ENCODE data around the gene RNF181. TPM values are rescaled to one million over a fixed set of nuclear protein-coding genes. Genes with fewer than 3 reads are reported as not detected.
"Not testable (repeated sequence)": the region's sequence is repeated elsewhere in the genome, so short reads cannot be mapped to it uniquely, and the experiment has no call there.

Gene RNF181
- total RNA-seq, 1 donor from 2014 or later: 208 TPM

DNA sequence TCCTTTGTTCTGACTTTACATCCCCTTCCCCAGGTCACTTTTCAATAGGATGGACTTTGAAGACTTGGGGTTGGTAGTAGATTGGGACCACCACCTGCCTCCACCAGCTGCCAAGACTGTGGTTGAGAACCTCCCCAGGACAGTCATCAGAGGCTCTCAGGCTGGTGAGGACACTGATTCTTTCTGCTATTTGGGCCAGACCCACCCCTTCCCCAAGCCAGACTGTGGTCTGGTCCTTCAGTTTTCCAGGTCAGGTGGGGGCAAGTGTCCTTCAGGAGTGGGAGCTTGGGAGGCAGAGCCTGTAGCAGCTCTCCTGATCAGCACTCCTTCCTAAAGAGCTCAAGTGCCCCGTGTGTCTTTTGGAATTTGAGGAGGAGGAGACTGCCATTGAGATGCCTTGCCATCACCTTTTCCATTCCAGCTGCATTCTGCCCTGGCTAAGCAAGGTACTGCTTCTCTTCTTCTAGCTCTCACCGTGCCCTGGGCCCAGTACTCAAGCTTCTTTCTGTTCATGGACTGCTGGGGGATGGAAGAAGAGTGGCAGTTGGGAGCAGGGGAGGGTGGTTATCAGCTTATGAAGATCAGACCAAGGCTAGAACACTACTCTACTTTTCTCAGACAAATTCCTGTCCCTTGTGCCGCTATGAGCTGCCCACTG is 1.1 kb downstream of the RNF181 start:
- no peak for DNase-seq

DNA sequence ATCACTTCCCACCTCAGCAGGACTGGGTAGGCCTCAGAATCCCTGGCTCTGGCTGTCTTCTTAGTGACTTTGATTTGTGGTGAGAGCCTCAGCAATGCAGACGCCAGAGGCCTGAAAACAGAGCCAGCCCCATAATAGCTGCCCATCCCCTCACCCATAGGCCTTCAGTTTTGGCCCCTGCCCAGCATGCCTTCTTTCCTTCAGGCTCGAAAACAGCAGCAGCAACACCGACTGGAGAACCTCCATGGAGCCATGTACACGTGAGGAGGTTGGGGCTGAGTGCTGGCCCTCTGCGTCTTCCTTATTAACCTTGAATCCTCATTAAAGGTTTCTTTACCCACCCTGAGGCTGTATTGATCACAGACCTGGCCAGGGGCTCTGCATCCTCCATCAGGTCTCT is 1.7 kb downstream of the RNF181 start:
- DNase-seq: no peak

DNA sequence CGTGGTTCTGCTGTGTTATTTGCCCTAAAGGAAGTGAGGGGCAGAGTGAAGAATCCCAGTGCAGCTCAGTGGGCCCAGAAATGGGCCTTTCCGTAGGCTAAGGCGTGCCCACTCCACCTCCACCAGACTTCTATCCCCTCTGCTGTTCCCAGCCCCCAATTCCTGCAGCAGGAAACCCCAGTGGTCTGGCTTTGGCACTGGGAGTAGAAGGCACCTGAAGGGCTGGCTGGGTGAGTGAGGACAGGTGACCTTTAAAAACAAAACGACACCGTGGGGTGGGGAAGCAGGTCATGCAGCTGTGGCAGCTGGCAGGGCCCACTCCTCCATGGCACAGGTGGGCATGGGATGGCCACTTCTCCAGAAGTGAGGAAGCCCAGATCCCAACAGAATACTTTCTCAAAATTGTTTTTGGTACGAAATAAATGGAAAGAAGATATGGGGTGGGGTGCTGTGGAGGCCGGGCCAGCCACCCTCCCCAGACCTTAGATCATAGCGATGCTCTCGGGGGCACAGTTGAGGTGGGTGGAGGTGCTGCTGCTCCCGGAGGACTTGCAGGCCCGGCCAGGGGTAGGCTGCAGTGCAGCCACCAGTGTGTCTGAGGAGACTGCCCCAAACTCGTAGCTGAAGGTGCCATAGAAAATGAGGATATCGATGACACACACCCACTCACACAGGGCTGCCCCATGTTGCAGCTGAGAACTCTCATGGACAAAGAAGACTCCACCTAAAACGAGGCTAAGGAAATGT is 3.2 kb downstream of the RNF181 start:
- no peak for DNase-seq

DNA sequence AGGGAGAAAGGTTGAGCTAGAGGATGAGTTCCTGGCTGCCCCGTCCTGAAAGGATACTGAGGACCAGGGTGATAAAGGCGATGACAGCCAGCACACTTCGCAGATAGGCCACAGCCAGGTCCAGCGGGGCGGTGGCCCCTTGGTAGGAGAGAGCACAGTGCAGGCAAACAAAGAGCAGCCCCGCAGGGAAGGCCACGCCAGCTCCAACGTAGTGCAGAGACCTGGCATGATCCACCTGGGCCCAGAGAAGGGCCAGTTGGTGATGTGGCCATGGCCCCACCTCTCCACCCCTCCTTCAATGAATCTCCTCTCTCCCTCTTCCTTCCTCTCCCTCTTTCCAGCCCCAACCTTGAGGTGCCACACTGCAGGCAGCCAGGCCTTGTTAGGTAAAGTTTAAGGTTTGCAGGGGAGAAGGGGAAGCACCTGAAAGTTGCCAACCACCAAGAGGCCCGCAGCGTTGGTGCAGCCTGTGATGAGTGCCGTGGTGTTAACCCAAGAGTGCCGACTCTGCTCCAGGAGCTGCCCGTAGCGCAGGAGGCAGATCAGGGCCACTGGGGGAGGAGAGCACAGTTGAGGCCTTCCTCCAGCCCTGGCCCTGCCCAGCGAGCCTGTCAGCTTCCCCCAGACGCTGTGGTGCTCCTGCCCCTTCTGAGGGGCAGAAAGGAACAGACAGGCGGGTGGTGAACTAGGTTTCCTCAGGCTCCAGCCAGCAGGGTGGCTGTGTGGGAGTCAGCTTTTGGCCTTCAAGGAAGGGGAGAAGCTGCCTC is 4.1 kb downstream of the RNF181 start:
- DNase-seq: no peak

DNA sequence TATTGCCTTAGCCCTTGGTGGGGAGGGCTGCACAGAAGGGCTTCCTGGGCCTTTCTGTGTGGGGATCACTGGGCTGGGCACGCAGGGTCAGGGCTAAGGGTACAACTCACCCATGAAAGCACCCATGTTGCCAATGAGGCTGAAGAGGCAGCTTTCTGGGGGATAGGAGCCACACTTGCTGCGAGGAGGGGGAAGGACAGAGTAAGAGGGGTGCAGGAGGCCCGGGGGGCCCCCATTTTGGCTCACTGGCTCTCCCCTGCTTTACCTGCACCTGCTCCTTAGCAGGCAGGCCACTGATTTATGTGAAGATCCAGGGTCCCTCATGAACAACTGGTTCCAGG is 4.7 kb downstream of the RNF181 start:
- DNase-seq: no peak

DNA sequence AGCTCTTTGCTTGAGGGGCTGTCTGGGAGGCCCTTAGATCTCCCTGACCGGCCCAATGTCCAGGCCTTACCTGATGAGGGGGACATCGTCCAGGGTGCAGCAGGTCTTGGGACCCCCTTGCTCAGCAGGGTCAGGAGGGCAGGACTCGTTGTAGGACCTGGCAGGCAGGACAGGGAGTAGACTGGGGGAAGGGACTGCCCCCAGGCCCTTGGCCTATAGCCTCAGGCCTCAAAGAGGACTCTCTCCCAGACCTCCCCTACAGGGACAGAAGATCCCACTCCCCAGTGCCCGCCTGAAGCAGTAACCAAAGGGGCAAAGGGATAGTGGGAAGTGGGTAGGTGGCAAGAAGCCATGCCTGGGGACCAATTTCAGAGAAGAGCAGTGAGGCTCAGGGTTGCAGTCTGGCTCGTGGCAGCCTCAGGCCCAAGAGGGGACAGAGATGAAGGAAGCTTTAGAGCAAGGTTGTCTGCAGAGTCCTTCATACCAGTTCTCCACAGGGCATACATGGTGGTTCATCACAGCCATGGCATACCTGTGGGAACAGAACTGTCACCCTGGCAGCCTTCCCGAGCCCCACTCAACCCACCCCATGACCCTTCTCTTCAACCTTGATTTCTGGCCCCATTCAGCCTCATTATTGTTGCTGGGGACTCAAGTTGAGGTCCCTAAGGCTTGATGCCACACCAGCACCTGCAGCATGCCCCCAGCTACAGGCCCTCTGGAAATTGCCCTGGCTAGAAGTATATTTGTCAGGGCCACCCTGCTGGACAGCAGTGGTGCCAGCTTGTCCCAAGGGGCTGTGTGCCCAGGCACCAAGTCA is 5.6 kb downstream of the RNF181 start:
- DNase-seq: no peak

DNA sequence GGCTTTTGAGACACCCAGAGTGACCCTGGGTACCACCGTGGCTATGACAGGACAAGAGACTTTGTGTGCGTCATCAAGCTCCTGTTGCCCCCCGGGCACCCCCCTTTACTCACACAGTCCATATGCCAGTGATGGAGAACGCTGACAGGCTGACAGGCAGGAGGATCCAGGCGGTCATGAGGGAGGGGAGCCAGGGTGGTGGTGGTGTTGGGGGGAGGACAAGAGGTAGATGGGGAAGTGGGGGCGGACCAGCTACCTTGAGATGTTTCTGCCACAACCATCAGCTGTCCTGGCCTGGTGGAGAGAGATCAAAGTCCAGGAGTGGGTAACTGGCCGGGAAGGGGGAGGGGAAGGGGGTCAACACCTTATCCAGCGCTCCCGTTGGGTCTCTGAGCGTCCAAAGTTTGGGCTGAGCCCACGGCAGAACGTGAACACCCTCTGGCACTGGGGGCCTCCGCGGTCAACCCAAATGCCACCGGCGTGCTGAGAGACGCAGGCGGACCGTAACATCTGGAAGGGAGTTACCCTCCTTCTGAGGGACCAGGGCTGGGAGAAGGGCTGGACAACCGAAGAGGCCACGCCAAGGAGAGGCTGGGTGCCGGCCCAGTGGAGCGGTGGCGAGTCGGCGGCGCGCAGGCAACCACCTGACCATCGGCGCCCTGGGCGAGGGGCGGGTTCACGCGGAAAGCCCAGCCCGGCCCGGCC is 6.4 kb downstream of the RNF181 start:
- DNase-seq: peak; percentile 58

DNA sequence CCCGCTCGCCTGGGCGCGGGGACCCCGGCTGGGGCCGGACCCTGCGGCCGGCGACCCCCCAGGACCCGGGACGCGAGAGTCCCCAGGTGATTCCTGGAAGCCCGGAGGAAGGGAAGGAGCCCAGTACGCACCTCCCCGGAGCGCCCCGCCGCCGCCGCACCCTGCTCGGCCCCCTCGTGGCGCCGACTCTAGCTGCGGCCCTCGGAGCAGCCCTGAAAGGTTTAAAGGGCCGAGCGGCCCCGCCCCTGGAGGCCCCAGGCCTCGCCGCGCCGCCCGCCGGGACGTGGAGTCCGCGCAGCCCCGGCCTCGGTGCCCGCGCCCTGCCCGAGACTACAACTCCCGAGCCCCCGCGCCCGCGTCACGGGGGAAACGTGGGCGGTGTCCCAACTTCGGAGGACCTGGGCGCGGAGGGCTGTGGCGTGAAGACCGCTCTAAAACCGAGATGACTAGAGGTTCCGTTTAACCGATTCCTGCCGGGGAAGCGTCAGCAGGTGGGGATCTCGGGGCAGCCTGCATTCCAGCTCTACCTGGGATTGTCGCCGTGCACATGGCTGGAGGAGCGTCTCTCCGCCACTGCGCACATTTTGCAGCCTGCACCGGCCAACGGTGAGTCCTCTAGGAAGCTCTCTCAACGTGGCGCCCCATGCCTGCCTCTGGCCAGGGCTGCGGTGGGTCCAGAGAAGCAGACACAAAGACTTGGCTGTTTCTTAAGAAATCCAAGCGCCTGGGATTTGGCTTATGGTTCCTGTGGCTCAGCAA is 7.1 kb downstream of the RNF181 start, which contains the start of gene TMEM150A:
TMEM150A (minus strand) TSS at position 223 of the 759 bp plus-strand sequence. CDS start 750 bp downstream, outside the sequence.
- DNase-seq: peak; percentile 92

DNA sequence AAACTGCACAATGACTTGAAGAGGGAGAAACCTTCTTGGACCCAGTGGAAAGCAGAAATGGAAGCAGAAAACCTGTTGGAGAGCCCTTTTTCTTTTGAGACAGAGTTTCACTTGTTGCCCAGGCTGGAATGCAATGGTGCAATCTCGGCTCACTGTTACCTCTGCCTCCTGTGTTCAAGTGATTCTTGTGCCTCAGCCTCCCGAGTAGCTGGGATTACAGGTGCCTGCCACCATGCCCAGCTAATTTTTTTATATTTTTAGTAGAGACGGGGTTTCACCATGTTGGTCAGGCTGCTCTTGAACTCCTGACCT is 8.5 kb downstream of the RNF181 start:
- DNase-seq: not testable (repeated sequence)

DNA sequence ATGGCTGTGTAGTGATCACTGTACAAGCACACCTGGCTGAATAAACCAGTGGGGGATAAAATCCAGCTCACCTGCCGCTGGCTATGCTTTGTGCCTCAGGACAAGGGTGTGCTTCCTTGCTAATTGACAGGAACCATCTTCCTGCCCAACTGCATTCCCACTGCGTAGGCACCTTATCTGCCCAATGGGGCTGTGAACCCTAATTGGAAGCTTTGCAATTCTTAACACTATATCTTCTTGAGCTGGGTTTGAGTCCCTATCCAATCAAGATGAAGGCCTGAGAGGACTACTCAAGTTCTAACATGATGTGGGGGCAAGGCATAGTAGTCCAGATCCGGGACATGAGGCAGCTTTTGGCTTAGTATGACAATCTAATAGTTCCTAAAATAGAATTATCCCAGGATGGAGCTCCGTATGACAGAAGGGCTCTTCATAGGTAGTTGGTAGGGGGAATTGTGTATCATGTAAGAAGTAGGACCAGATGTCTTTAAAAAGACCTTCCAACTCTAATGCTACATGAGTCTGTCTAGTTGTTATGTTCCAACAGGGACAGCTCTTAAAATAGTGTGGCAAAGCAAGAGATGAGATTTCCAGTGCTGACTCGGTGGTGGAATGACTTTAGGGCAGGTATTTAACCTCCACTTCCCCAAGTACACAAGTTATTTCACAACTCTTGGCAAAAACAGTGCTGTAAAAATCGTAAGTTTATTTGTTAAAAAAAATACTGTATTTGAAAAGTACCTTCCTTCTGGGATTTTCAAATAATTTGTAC is 9.2 kb downstream of the RNF181 start:
- DNase-seq: no peak

DNA sequence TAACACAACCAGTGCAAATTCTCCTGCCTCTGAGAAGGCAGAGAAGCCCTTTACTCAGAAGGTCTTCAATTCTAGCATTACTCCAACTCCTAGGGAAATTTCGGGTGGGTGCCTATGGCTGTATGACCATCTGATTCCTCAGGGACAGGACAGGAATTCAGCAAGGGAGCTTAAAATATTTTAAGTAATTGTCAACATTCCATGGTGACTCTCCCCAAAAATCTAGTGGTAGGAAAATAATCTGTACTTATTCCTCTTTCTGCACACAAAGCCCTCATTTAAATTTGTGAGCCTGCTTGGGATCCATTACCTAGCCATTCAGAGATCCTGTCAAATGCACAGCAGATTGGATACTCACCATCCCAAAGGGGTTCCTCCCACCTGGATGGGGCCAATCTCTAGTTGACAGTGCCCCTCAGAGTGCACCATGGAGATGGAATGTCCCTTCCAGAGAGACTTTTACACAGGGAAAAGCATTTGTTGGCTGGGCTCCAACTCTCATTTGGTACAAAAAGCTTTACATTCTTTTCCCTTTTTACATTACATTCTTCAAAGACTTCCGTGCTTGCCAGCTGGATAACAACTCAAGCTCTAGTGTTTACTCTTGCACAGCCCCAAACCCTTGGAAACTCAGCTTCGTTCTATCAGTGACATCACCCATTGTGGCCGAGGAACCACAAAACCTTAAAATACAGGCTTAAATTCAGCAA is 10.0 kb downstream of the RNF181 start:
- peak; percentile 71 for DNase-seq

DNA sequence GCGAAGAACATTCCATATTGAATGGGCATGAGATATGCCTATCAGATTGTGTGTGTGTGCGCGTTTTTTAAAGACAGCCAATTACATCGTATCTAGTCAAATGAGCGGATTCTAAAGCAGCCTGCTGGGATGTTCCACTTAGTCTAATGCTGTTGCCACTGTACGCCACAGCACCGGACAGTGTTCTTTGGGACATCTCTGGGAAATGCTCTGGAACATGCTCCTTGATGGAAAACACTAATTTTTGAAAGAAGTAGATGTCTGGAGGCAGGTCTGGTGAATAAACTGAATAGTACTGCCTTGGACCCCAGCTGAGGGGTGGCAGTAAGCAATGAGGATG is 10.5 kb downstream of the RNF181 start:
- DNase-seq: no peak

DNA sequence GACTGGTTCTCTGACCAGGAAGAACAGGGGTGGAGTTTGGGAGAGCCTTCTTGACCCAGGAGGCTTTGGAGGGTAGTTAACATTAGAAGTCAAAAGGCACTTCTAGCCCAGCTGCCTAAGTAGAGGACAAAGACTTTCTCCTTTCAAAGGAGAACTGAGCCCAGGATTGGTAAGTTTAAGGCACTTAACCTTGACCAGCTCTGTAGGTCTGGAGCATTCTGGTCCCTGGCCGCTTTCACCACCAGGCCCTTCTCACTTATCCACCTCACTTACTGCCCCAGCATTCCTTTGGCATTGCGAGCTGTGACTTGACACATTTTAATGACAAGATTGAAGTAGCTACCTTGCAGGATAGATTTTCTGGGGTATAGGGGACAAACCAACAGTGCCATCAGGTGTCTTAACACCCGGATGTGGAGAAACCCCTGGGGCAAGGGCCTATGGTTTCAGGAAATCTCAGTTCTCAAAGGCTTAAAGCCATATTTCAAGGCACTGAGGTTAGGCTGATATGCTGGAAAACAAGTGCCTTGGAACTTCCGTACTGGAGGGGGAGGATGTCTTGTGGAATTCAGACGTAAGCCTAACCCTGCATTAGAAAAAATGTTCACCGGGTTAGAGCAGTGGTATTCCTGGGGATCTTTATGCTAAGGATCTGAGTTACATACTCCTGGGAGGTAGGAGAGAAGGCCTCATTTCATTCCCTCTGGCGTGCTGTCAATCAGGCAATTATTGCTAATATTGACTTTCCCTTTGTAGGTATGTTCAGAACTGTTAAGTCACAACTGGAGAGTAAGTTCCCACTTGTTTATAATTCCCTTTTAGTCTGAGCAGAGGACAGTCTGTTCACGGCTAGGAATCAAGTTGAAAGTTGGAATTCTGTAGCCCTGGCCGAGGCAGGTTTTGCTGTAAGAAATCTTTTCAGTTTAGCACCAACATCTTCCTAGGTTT is 12.0 kb downstream of the RNF181 start:
- DNase-seq: no peak

DNA sequence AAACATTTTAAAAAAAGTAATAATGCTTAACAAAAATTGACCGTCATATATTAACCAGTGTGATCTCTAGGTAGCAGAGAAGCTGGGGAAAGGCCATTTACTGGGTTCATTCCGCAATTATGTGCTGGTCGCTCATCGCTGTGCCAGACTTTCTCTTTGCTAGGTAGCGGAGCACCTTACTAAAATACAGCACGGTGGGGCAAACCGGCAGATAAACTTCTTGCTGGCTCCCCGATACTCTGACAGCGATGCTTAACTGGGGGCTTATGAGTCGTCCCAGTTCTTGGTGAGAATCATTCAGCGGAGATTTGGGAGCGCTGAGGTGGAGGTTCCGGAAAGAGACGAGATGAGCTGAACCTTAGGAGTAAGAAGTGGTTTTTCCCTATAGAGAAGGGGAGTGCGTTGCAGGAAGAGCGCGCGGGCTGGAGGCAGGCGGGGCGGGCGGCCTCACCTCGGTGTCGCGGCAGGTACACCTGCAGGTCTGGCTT is 15.7 kb downstream of the RNF181 start:
- peak; percentile 25 for DNase-seq

DNA sequence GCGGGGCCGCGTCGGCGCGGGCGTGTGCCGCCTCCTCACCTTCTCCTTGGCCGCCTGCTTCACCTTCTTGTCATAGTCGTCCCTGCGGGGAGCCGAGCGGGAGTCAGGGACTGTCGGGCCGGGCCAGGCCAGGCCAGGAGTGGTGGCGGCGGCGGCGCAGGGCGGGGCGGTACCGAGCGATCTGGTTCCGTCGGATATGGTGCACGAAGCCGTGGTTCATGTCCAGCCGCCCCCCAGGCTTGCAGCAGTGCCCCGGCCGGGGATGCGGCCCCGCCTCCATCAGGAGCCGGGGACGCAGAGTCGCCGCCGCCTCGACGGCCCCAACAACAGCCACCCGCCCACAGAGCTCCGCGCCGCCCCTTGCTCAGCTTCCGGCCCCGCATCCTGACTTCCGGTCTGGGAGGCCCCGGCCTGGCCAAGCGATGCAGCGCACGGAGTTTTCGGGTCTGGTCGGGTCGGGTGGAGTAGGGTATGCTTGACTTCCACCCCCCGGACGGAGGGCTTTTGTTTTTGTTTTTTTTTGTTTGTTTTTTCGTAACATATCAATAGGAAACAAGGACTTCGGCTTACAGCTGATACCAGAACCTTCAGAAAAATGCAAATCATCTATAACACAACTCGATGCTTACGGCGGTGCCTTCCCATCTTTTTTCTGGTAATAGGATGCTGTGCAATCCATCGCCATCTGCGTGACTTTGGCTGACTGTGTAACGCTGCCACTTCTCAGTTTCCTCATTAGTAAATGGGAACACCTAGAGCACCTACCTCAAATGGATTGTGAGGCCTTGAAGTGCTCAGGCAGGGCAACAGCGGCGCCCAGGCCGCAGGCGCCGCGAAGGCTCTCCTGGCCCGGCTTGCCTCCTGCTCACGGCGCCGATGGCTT is 16.4 kb downstream of the RNF181 start, which contains the start of gene C2orf68:
C2orf68 (minus strand) TSS at position 362 of the 883 bp plus-strand sequence; CDS start at position 280, 82 bp downstream.
- peak; percentile 88 for DNase-seq

DNA sequence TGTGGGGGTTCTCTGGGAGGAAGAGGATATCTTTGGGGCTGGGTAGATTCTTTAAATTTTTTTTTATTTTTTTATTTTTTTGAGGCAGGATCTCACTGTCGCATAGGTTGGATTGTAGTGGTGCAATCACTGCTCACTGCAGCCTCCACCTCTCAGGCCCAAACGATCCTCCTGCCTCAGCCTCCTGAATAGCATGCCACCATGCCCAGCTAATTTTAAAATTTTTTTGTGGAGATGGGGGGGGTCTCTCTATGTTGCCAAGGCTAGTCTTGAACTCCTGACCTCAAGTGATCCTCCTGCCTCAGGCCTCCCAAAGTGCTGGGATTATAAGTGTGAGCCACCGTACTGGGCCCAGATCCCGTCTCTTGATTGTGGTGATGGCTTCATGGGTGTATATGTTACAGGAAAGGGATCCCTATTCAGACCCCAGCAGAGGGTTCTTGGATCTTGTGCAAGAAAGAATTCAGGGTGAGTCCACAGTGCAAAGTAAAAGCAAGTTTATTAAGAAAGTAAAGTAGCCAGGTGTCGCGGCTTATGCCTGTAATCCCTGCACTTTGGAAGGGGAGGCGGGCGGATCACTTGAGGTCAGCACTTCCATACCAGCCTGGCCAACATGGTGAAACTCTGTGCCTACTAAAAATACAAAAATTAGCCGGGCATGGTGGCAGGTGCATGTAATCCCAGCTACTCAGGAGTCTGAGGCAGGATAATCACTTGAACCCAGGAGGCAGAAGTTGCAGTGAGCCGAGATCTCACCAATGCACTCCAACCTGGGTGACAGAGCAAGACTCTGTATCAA is 18.4 kb downstream of the RNF181 start:
- DNase-seq: no peak

DNA sequence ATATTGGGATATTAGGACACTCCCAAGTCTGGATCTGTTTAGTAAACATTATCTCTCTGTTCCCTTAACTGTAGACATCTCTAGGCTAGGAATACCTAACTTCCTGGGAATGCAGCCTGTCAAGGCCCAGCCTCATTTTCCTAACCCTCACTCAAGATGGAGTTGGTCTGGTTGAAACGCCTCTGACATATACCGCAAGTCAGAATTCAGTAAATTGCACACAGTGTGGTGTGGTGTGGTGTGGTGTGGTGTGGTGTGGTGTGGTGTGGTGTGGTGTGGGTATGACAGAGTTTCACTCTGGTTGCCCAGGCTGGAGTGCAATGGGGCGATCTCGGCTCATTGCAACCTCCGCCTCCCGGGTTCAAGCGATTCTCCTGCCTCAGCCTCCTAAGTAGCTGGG is 19.2 kb downstream of the RNF181 start:
- not testable (repeated sequence) for DNase-seq

Data from dermis blood vessel endothelial cell (primary cell).